Measurements from ENCODE around the gene XRCC5. TPM values are rescaled to one million over a fixed set of nuclear protein-coding genes. Genes with fewer than 3 reads are reported as not detected.

XRCC5 gene
- total RNA-seq, 4 donors from 2014 or later, result 107 to 132 (median 116) TPM

DNA sequence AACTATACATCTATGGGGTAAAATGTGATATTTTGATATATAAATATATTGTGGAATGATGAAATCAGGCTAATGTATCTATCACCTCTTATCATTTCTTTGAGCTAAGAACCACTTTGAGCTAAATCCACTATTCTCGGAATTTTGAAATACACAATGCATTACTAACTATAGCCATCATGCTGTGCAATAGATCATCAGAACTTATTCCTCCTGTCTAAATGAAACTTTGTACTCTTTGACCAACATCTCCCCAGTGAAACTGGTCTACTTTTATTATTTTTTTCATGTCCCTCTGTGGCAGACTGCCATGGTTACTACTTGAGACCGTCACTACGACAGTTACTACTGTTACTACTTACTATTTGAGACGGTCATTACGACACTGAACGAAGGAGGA lies 39.0 kb upstream of the XRCC5 start:
- intact Hi-C loops (cut with DNase I; ENCODE audit: low total_unique reads), result no loop called here
- 91 to 93% methylated on average over 6 of the region's 6 CpGs for WGBS, 2 donors
- TF ChIP-seq CTCF (IDR thresholded peaks at IDR 0.05) (no peak), POLR2A (IDR thresholded peaks at IDR 0.05) (no peak)
- no peak overlapping the region for H3K4me3 ChIP-seq (ENCODE audit: low read depth, poor library complexity, severe bottlenecking)
- no peak for DNase-seq (ENCODE audit: low spot score in 2 of 2)

GRCh38 chr2:216071111-216071851 lies 37.9 kb upstream of the XRCC5 start:
- H3K4me3 ChIP-seq (ENCODE audit: low read depth, poor library complexity, severe bottlenecking), result no peak overlapping the region
- no peak for TF ChIP-seq POLR2A (IDR thresholded peaks at IDR 0.05)
- no peak for TF ChIP-seq CTCF (IDR thresholded peaks at IDR 0.05)
- no peak for DNase-seq (ENCODE audit: low spot score in 2 of 2)
- intact Hi-C loops (cut with DNase I; ENCODE audit: low total_unique reads), result no loop called here
- WGBS, 2 donors, result 84% methylated on average over 12 of the region's 12 CpGs

- no peak for TF ChIP-seq POLR2A (IDR thresholded peaks at IDR 0.05)
- TF ChIP-seq CTCF (IDR thresholded peaks at IDR 0.05), result no peak
- DNase-seq (ENCODE audit: low spot score in 2 of 2), result no peak
- H3K4me3 ChIP-seq (ENCODE audit: low read depth, poor library complexity, severe bottlenecking), result no peak overlapping the region
- intact Hi-C loops (cut with DNase I; ENCODE audit: low total_unique reads), result no loop called here
These were observed 36.7 kb upstream of the XRCC5 start for GRCh38 chr2:216072473-216072872.

GRCh38 chr2:216073773-216074172 lies 35.4 kb upstream of the XRCC5 start:
- no peak for TF ChIP-seq POLR2A (IDR thresholded peaks at IDR 0.05)
- no peak for TF ChIP-seq CTCF (IDR thresholded peaks at IDR 0.05)
- intact Hi-C loops (cut with DNase I; ENCODE audit: low total_unique reads), result no loop called here
- no peak overlapping the region for H3K4me3 ChIP-seq (ENCODE audit: low read depth, poor library complexity, severe bottlenecking)
- DNase-seq (ENCODE audit: low spot score in 2 of 2), result no peak

- intact Hi-C loops (cut with DNase I; ENCODE audit: low total_unique reads), result no loop called here
- DNase-seq (ENCODE audit: low spot score in 2 of 2), result no peak
- WGBS, 2 donors, result 48% methylated on average over 1 of the region's 1 CpG
- TF ChIP-seq CTCF (IDR thresholded peaks at IDR 0.05) (no peak), POLR2A (IDR thresholded peaks at IDR 0.05) (no peak)
- H3K4me3 ChIP-seq (ENCODE audit: low read depth, poor library complexity, severe bottlenecking), result no peak overlapping the region
These were observed 34.8 kb upstream of the XRCC5 start for GRCh38 chr2:216074380-216074779.

- DNase-seq (ENCODE audit: low spot score in 2 of 2), result no peak
- H3K4me3 ChIP-seq (ENCODE audit: low read depth, poor library complexity, severe bottlenecking), result no peak overlapping the region
- 83 to 94% methylated on average over 1 of the region's 1 CpG for WGBS, 2 donors
- intact Hi-C loops (cut with DNase I; ENCODE audit: low total_unique reads), result no loop called here
- no peak for TF ChIP-seq CTCF (IDR thresholded peaks at IDR 0.05)
- TF ChIP-seq POLR2A (IDR thresholded peaks at IDR 0.05), result no peak
These were observed 34.4 kb upstream of the XRCC5 start for GRCh38 chr2:216074794-216075193.
